ENCODE data around the gene BRI3.

The BRI3 gene

DNA sequence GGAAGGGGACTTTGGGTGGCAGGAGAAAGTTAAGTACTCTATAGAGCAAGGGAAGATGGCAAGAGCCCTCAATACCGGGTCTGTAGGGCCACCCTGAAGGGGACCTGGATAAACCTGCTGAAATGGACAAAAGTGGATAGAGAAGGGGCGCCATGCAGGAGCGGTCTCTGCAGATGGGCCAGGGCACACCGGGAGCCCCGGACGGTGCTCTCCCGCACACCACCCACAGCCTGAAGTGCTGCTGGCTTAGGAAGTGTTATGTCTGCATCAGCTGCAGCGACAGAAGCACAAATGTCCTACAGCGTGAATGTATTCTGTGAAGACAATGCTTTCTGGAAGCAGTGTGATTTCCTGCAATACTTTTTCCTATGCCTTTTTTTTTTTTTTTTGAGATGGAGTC, 37.7 kb downstream of the BRI3 start:
- TF ChIP-seq SPI1 (IDR thresholded peaks at IDR 0.05; ENCODE audit: borderline replicate concordance, low read depth), result no peak
- no peak for TF ChIP-seq GABPA (IDR thresholded peaks at IDR 0.05; ENCODE audit: low read depth)
- TF ChIP-seq, protein P1, sequence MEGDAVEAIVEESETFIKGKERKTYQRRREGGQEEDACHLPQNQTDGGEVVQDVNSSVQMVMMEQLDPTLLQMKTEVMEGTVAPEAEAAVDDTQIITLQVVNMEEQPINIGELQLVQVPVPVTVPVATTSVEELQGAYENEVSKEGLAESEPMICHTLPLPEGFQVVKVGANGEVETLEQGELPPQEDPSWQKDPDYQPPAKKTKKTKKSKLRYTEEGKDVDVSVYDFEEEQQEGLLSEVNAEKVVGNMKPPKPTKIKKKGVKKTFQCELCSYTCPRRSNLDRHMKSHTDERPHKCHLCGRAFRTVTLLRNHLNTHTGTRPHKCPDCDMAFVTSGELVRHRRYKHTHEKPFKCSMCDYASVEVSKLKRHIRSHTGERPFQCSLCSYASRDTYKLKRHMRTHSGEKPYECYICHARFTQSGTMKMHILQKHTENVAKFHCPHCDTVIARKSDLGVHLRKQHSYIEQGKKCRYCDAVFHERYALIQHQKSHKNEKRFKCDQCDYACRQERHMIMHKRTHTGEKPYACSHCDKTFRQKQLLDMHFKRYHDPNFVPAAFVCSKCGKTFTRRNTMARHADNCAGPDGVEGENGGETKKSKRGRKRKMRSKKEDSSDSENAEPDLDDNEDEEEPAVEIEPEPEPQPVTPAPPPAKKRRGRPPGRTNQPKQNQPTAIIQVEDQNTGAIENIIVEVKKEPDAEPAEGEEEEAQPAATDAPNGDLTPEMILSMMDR (IDR thresholded peaks at IDR 0.05; ENCODE audit: insufficient read depth, low read length), result no peak
- TF ChIP-seq REST (IDR thresholded peaks at IDR 0.05; ENCODE audit: insufficient replicate concordance, low read depth), result no peak
- TF ChIP-seq POLR2AphosphoS5 (IDR thresholded peaks at IDR 0.05; ENCODE audit: low read depth), result no peak
- Histone ChIP-seq H3K27me3 (ENCODE audit: insufficient read depth, poor library complexity, severe bottlenecking) (no peaks in the 10 kb centered on the region), H3K27ac (replicated peaks) (no peak overlapping the region), H3K4me3 (replicated peaks; ENCODE audit: insufficient read depth, low read length) (no peak overlapping the region)
- no peak for DNase-seq (ENCODE audit: low read depth in 1 of 2, low spot score in 1 of 2)

- H3K27me3 ChIP-seq (ENCODE audit: insufficient read depth, poor library complexity, severe bottlenecking), result no peaks in the 10 kb centered on the region
- no peak for DNase-seq (ENCODE audit: low read depth in 1 of 2, low spot score in 1 of 2)
- TF ChIP-seq SPI1 (IDR thresholded peaks at IDR 0.05; ENCODE audit: borderline replicate concordance, low read depth) (no peak), POLR2AphosphoS5 (IDR thresholded peaks at IDR 0.05; ENCODE audit: low read depth) (no peak)
- no peak overlapping the region for H3K4me3 ChIP-seq (replicated peaks; ENCODE audit: insufficient read depth, low read length)
- no peak overlapping the region for H3K27ac ChIP-seq (replicated peaks)
Measured at GRCh38 chr7:98321301-98321700, 39.8 kb downstream of the BRI3 start.

- no peak for DNase-seq (ENCODE audit: low read depth in 1 of 2, low spot score in 1 of 2)
- TF ChIP-seq GABPA (IDR thresholded peaks at IDR 0.05; ENCODE audit: low read depth) (no peak), REST (IDR thresholded peaks at IDR 0.05; ENCODE audit: insufficient replicate concordance, low read depth) (no peak), SPI1 (IDR thresholded peaks at IDR 0.05; ENCODE audit: borderline replicate concordance, low read depth) (no peak)
- Histone ChIP-seq H3K27ac (replicated peaks) (no peak overlapping the region), H3K4me3 (replicated peaks; ENCODE audit: insufficient read depth, low read length) (no peak overlapping the region), H3K27me3 (ENCODE audit: insufficient read depth, poor library complexity, severe bottlenecking) (no peaks in the 10 kb centered on the region)
Measured at GRCh38 chr7:98322331-98323270, 41.1 kb downstream of the BRI3 start.

GRCh38 chr7:98323597-98324322, 42.3 kb downstream of the BRI3 start:
- H3K4me3 ChIP-seq (replicated peaks; ENCODE audit: insufficient read depth, low read length), result no peak overlapping the region

More at GRCh38 chr7:98323597-98324322, 42.3 kb downstream of the BRI3 start:
- DNase-seq (ENCODE audit: low read depth in 1 of 2, low spot score in 1 of 2), result no peak
- no peak overlapping the region for H3K27ac ChIP-seq (replicated peaks)
- no peaks in the 10 kb centered on the region for H3K27me3 ChIP-seq (ENCODE audit: insufficient read depth, poor library complexity, severe bottlenecking)
- no peak for TF ChIP-seq SPI1 (IDR thresholded peaks at IDR 0.05; ENCODE audit: borderline replicate concordance, low read depth)
- TF ChIP-seq GABPA (IDR thresholded peaks at IDR 0.05; ENCODE audit: low read depth), result no peak
- TF ChIP-seq REST (IDR thresholded peaks at IDR 0.05; ENCODE audit: insufficient replicate concordance, low read depth), result no peak
- no peak for TF ChIP-seq POLR2AphosphoS5 (IDR thresholded peaks at IDR 0.05; ENCODE audit: low read depth)
- TF ChIP-seq, protein P1 (IDR thresholded peaks at IDR 0.05; ENCODE audit: insufficient read depth, low read length), result no peak

Measured in HL-60 (cell line).